ENCODE measurements around the gene BACE1-AS. TPM values are rescaled to one million over a fixed set of nuclear protein-coding genes. Genes with fewer than 3 reads are reported as not detected.
"Not testable (repeated sequence)": the region's sequence is repeated elsewhere in the genome, so short reads cannot be mapped to it uniquely, and the experiment has no call there.

The BACE1-AS gene
- total RNA-seq, 1 donor from 2014 or later, result 12.8 TPM

- Mint-ChIP-seq H3K27me3 (no peaks in the 10 kb centered on the region), H3K4me1 (ENCODE audit: unreplicated experiment) (no peaks in the 10 kb centered on the region), H3K36me3 (peaks cover 34% of the 10 kb centered on the region), H3K9me3 (no peaks in the 10 kb centered on the region), H3K27ac (no peak overlapping the region), H3K4me3 (no peak overlapping the region)
- DNase-seq (ENCODE audit: extremely low spot score, unreplicated experiment), result no peak
- no peak for TF ChIP-seq CTCF (conservative IDR thresholded peaks at IDR 0.05)
Observed at GRCh38 chr11:117256573-117256972, 34.6 kb upstream of the BACE1-AS start.

GRCh38 chr11:117258576-117258975, 32.6 kb upstream of the BACE1-AS start:
- Mint-ChIP-seq H3K27me3 (no peaks in the 10 kb centered on the region), H3K27ac (no peak overlapping the region), H3K36me3 (peaks cover 34% of the 10 kb centered on the region), H3K9me3 (no peaks in the 10 kb centered on the region), H3K4me1 (ENCODE audit: unreplicated experiment) (no peaks in the 10 kb centered on the region), H3K4me3 (no peak overlapping the region)
- no peak for TF ChIP-seq CTCF (conservative IDR thresholded peaks at IDR 0.05)
- no peak for DNase-seq (ENCODE audit: extremely low spot score, unreplicated experiment)

- H3K27me3 Mint-ChIP-seq, result no peaks in the 10 kb centered on the region
- no peaks in the 10 kb centered on the region for H3K9me3 Mint-ChIP-seq
- DNase-seq (ENCODE audit: extremely low spot score, unreplicated experiment), result no peak
Observed at GRCh38 chr11:117259417-117259816, 31.7 kb upstream of the BACE1-AS start.

GRCh38 chr11:117264624-117265323, 26.4 kb upstream of the BACE1-AS start:
- not testable (repeated sequence) for H3K27ac Mint-ChIP-seq; H3K4me3 Mint-ChIP-seq; H3K27me3 Mint-ChIP-seq; H3K9me3 Mint-ChIP-seq; H3K4me1 Mint-ChIP-seq (ENCODE audit: unreplicated experiment); DNase-seq (ENCODE audit: extremely low spot score, unreplicated experiment)
- H3K36me3 Mint-ChIP-seq, result peaks cover 22% of the 10 kb centered on the region

More at GRCh38 chr11:117259417-117259816, 31.7 kb upstream of the BACE1-AS start:
- Mint-ChIP-seq H3K36me3 (peaks cover 31% of the 10 kb centered on the region), H3K4me1 (ENCODE audit: unreplicated experiment) (no peaks in the 10 kb centered on the region), H3K4me3 (no peak overlapping the region), H3K27ac (no peak overlapping the region)
- no peak for TF ChIP-seq CTCF (conservative IDR thresholded peaks at IDR 0.05)

- H3K4me1 Mint-ChIP-seq (ENCODE audit: unreplicated experiment), result no peaks in the 10 kb centered on the region
- DNase-seq (ENCODE audit: extremely low spot score, unreplicated experiment), result no peak
- no peak for TF ChIP-seq CTCF (conservative IDR thresholded peaks at IDR 0.05)
- no peak overlapping the region for H3K27ac Mint-ChIP-seq
- no peak overlapping the region for H3K4me3 Mint-ChIP-seq
- no peaks in the 10 kb centered on the region for H3K9me3 Mint-ChIP-seq
- no peaks in the 10 kb centered on the region for H3K27me3 Mint-ChIP-seq
- peaks cover 19% of the 10 kb centered on the region for H3K36me3 Mint-ChIP-seq
Observed at GRCh38 chr11:117265745-117266144, 25.4 kb upstream of the BACE1-AS start.

GRCh38 chr11:117269856-117270255, 21.3 kb upstream of the BACE1-AS start:
- Mint-ChIP-seq H3K4me3 (no peak overlapping the region), H3K36me3 (peaks cover 36% of the 10 kb centered on the region), H3K9me3 (peaks cover 5% of the 10 kb centered on the region), H3K4me1 (ENCODE audit: unreplicated experiment) (no peaks in the 10 kb centered on the region), H3K27me3 (no peaks in the 10 kb centered on the region), H3K27ac (no peak overlapping the region)
- no peak for TF ChIP-seq CTCF (conservative IDR thresholded peaks at IDR 0.05)
- no peak for DNase-seq (ENCODE audit: extremely low spot score, unreplicated experiment)
